ENCODE measurements around the gene SELPLG. TPM values are rescaled to one million over a fixed set of nuclear protein-coding genes. Genes with fewer than 3 reads are reported as not detected.

Gene SELPLG
- total and polyA plus RNA-seq, 2 donors (not counting 1 experiment from before 2014, with no cell fraction given), result 6.1 to 8.0 TPM

DNA sequence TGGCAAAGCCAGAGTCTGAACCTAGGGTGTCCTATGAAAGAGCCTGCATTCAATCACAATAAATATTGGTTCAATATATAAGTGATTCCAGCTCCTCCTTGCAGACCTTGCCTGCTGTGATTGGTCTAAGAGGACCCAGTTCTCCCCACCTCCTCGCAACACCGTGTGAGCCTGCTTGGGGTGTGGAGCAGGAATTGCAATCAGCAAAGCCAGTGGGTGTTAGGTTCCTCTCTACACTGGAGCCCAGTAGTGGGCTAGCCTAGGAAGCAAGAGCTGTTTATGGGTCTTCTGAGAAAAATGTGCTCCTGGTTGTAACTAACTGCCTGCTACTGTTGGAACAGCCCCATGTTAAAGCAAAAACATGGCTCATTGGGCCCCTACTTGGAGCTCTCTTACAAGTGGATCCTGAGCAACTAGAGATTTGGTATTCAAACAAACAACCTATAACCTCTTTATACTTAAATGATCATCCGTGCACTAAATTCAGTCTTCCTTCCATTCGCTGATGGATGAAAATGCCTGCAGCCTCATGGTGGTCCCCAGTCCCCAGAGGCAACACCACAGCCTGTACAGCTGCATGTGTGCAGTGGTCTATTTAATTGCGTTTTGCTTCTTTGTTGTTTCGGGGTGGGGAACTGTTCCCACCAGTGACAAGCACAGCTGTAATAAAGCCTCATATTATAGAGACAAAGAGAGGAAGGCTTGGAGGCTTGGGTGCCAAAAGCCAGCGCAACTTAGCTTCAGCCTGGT is 3.7 kb upstream of the SELPLG start:
- POLR2A ChIA-PET, result interaction anchor here (0.6 to 14.8 kb wide), 11 partner anchors 7 to 220 kb away, joined by 3 to 133 read pairs (median 6); partner anchors contain the start of genes SART3 and SSH1

More for the DNA sequence above, 3.7 kb upstream of the SELPLG start:
- Histone ChIP-seq H3K9ac (ENCODE audit: low read length) (peak overlapping the region; percentile 81), H3K9me3 (ENCODE audit: control extremely low read depth in 1 of 3, control insufficient read depth in 2 of 3, insufficient read depth in 1 of 3, low read length in 2 of 3) (no peaks in the 10 kb centered on the region), H3K36me3 (replicated peaks in 1 of 2; ENCODE audit: control extremely low read depth in 1 of 2, control insufficient read depth in 1 of 2, extremely low read depth in 1 of 2, insufficient read depth in 2 of 2, low read length in 1 of 2) (peaks cover 0 to 22% of the 10 kb centered on the region in 2 experiments), H3K4me3 (ENCODE audit: control extremely low read depth in 1 of 5, extremely low read depth in 1 of 5, insufficient read depth in 1 of 5, low read depth in 2 of 5, low read length in 4 of 5) (peak overlapping the region; percentile 62 to 87 (median 78)), H3K79me2 (ENCODE audit: control insufficient read depth, insufficient read depth, low read length) (peaks cover 40% of the 10 kb centered on the region), H3K4me1 (ENCODE audit: control insufficient read depth in 2 of 2, insufficient read depth in 2 of 2, low read length in 2 of 2) (peaks cover 79 to 88% of the 10 kb centered on the region in 2 donors), H2AFZ (ENCODE audit: insufficient read depth, low read depth, low read length, poor library complexity, severe bottlenecking) (no peak overlapping the region), H3K27ac (ENCODE audit: low read length in 2 of 2) (peak overlapping the region; percentile 92 to 95), H3K27me3 (replicated peaks in 1 of 4; ENCODE audit: control extremely low read depth in 1 of 4, control insufficient read depth in 3 of 4, insufficient read depth in 4 of 4, low read length in 3 of 4) (no peaks in the 10 kb centered on the region), H4K20me1 (ENCODE audit: control insufficient read depth, insufficient read depth, low read length, poor library complexity, severe bottlenecking) (peaks cover 10% of the 10 kb centered on the region), H3K4me2 (replicated peaks; ENCODE audit: low read depth, low read length, poor library complexity, severe bottlenecking) (peak overlapping the region; percentile 84)
- TF ChIP-seq CTCF (IDR thresholded peaks at IDR 0.05), result no peak
- TF ChIP-seq EZH2 (IDR thresholded peaks at IDR 0.05; ENCODE audit: borderline replicate concordance, insufficient read depth, low read depth, low read length, poor library complexity, severe bottlenecking), result no peak
- Mint-ChIP-seq H3K27ac (peak overlapping the region; percentile 94), H3K4me1 (peaks cover 91% of the 10 kb centered on the region), H3K9me3 (ENCODE audit: insufficient read depth) (no peaks in the 10 kb centered on the region), H3K27me3 (no peaks in the 10 kb centered on the region), H3K4me3 (peak overlapping the region; percentile 96)
- DNase-seq (peak; percentile 29), ATAC-seq (ENCODE audit: low read depth) (no peak)
- intact Hi-C loops (cut with micrococcal nuclease), result loop anchor here (5.0 to 10.0 kb wide), 3 partner anchors 220 to 523 kb away; partner anchors contain the start of genes ALKBH2, SSH1 and UNG
- CTCF ChIA-PET, result interaction anchor here (0.6 to 17.3 kb wide), 10 partner anchors 10 to 167 kb away, joined by 3 to 431 read pairs (median 18); partner anchors contain the start of genes ISCU and SART3
- 43% methylated on average over 3 of the region's 7 CpGs for WGBS (ENCODE audit: insufficient coverage)
